ENCODE data around the gene SLC39A11. TPM values are rescaled to one million over a fixed set of nuclear protein-coding genes. Genes with fewer than 3 reads are reported as not detected.

The SLC39A11 gene
- total and polyA plus RNA-seq, 4 donors: 18.9 to 44.9 (median 28.2) TPM

GRCh38 chr17:73057196-73057595 is 35.3 kb downstream of the SLC39A11 start:
- WGBS: 97% methylated on average over 5 of the region's 5 CpGs

GRCh38 chr17:73052923-73053322 is 39.6 kb downstream of the SLC39A11 start:
- no peak for DNase-seq (ENCODE audit: low spot score)
- H3K9me3 ChIP-seq (ENCODE audit: control insufficient read depth in 4 of 4, low read length in 3 of 4): no peaks in the 10 kb centered on the region
- H3K36me3 ChIP-seq (ENCODE audit: control insufficient read depth in 4 of 4, insufficient read depth in 3 of 4, low read depth in 1 of 4, low read length in 3 of 4): no peaks in the 10 kb centered on the region
- H3K4me3 ChIP-seq (ENCODE audit: low read depth in 1 of 3, low read length in 3 of 3): no peak overlapping the region
- no peak overlapping the region for H3K9ac ChIP-seq (ENCODE audit: low read depth in 1 of 2, low read length in 2 of 2)
- no peaks in the 10 kb centered on the region for H3K27me3 ChIP-seq (ENCODE audit: control insufficient read depth in 4 of 4, insufficient read depth in 4 of 4, low read length in 3 of 4)
- peaks cover 0 to under 1% (median 0%) of the 10 kb centered on the region in 4 donors for H3K4me1 ChIP-seq (ENCODE audit: control insufficient read depth in 4 of 4, insufficient read depth in 4 of 4, low read length in 3 of 4)
- TF ChIP-seq NR2F2 (IDR thresholded peaks at IDR 0.05): no peak
- no peak for TF ChIP-seq JUND (IDR thresholded peaks at IDR 0.05)
- whole genome bisulfite sequencing: 96% methylated on average over 4 of the region's 4 CpGs
- no peak overlapping the region for H3K27ac ChIP-seq (ENCODE audit: low read depth in 1 of 2, low read length in 2 of 2)

More at GRCh38 chr17:73057196-73057595, 35.3 kb downstream of the SLC39A11 start:
- Histone ChIP-seq H3K4me1 (ENCODE audit: control insufficient read depth in 4 of 4, insufficient read depth in 4 of 4, low read length in 3 of 4) (peaks cover 0 to 3% (median 1%) of the 10 kb centered on the region in 4 donors), H3K27me3 (ENCODE audit: control insufficient read depth in 4 of 4, insufficient read depth in 4 of 4, low read length in 3 of 4) (no peaks in the 10 kb centered on the region), H3K27ac (ENCODE audit: low read depth in 1 of 2, low read length in 2 of 2) (no peak overlapping the region), H3K4me3 (ENCODE audit: low read depth in 1 of 3, low read length in 3 of 3) (no peak overlapping the region), H3K9me3 (ENCODE audit: control insufficient read depth in 4 of 4, low read length in 3 of 4) (no peaks in the 10 kb centered on the region), H3K36me3 (ENCODE audit: control insufficient read depth in 4 of 4, insufficient read depth in 3 of 4, low read depth in 1 of 4, low read length in 3 of 4) (no peaks in the 10 kb centered on the region), H3K9ac (ENCODE audit: low read depth in 1 of 2, low read length in 2 of 2) (no peak overlapping the region)
- TF ChIP-seq CTCF (IDR thresholded peaks at IDR 0.05; ENCODE audit: low read depth, low read length, missing input control): no peak
- no peak for TF ChIP-seq FOXA2 (IDR thresholded peaks at IDR 0.05)
- no peak for TF ChIP-seq RAD21 (IDR thresholded peaks at IDR 0.05)
- TF ChIP-seq FOXA1 (IDR thresholded peaks at IDR 0.05): no peak
- TF ChIP-seq TAF1 (conservative IDR thresholded peaks at IDR 0.05): no peak
- TF ChIP-seq SP1 (IDR thresholded peaks at IDR 0.05): no peak
- no peak for TF ChIP-seq HNF4G (IDR thresholded peaks at IDR 0.05)
- TF ChIP-seq HNF4A (conservative IDR thresholded peaks at IDR 0.05): no peak
- no peak for TF ChIP-seq EGR1 (IDR thresholded peaks at IDR 0.05; ENCODE audit: low read depth in 2 of 2)
- no peak for TF ChIP-seq JUND (IDR thresholded peaks at IDR 0.05)
- TF ChIP-seq MAX (IDR thresholded peaks at IDR 0.05): no peak
- no peak for TF ChIP-seq RXRA (IDR thresholded peaks at IDR 0.05)
- TF ChIP-seq ZBTB33 (IDR thresholded peaks at IDR 0.05): no peak
- no peak for TF ChIP-seq GABPA (IDR thresholded peaks at IDR 0.05 in 1 of 2, conservative IDR thresholded peaks at IDR 0.05 in 1 of 2)
- DNase-seq (ENCODE audit: low spot score): no peak

GRCh38 chr17:73050797-73051196 is 41.7 kb downstream of the SLC39A11 start:
- no peaks in the 10 kb centered on the region for H3K9me3 ChIP-seq (ENCODE audit: control insufficient read depth in 4 of 4, low read length in 3 of 4)
- 96% methylated on average over 4 of the region's 4 CpGs for WGBS
- no peaks in the 10 kb centered on the region for H3K27me3 ChIP-seq (ENCODE audit: control insufficient read depth in 4 of 4, insufficient read depth in 4 of 4, low read length in 3 of 4)
- no peak for DNase-seq (ENCODE audit: low spot score)
- H3K4me3 ChIP-seq (ENCODE audit: low read depth in 1 of 3, low read length in 3 of 3): no peak overlapping the region
- no peaks in the 10 kb centered on the region for H3K36me3 ChIP-seq (ENCODE audit: control insufficient read depth in 4 of 4, insufficient read depth in 3 of 4, low read depth in 1 of 4, low read length in 3 of 4)
- no peak overlapping the region for H3K9ac ChIP-seq (ENCODE audit: low read depth in 1 of 2, low read length in 2 of 2)
- no peaks in the 10 kb centered on the region for H3K4me1 ChIP-seq (ENCODE audit: control insufficient read depth in 4 of 4, insufficient read depth in 4 of 4, low read length in 3 of 4)
- H3K27ac ChIP-seq (ENCODE audit: low read depth in 1 of 2, low read length in 2 of 2): no peak overlapping the region
- no peak for TF ChIP-seq RXRA (IDR thresholded peaks at IDR 0.05)
- no peak for TF ChIP-seq REST (IDR thresholded peaks at IDR 0.05)
- no peak for TF ChIP-seq JUND (IDR thresholded peaks at IDR 0.05)
- TF ChIP-seq FOXA2 (IDR thresholded peaks at IDR 0.05): no peak
- TF ChIP-seq HNF4G (IDR thresholded peaks at IDR 0.05): no peak
- no peak for TF ChIP-seq SP1 (IDR thresholded peaks at IDR 0.05)
- no peak for TF ChIP-seq GABPA (IDR thresholded peaks at IDR 0.05 in 1 of 2, conservative IDR thresholded peaks at IDR 0.05 in 1 of 2)
- TF ChIP-seq FOXA1 (IDR thresholded peaks at IDR 0.05): no peak
- TF ChIP-seq ATF3 (IDR thresholded peaks at IDR 0.05): no peak
- TF ChIP-seq CTCF (IDR thresholded peaks at IDR 0.05; ENCODE audit: low read depth, low read length, missing input control): no peak
- TF ChIP-seq YY1 (IDR thresholded peaks at IDR 0.05): no peak
- no peak for TF ChIP-seq HNF4A (conservative IDR thresholded peaks at IDR 0.05)
- no peak for TF ChIP-seq RAD21 (IDR thresholded peaks at IDR 0.05)
- no peak for TF ChIP-seq NR2F2 (IDR thresholded peaks at IDR 0.05)
